ENCODE results near the gene FAM135A. TPM values are rescaled to one million over a fixed set of nuclear protein-coding genes. Genes with fewer than 3 reads are reported as not detected.

The FAM135A gene
- total RNA-seq, 6 donors from 2014 or later, result 13.7 to 57.9 (median 29.2) TPM

GRCh38 chr6:70415660-70416059, 2.4 kb downstream of the FAM135A start:
- H3K4me1 ChIP-seq, result peaks cover 5 to 25% (median 12%) of the 10 kb centered on the region in 4 donors
- ATAC-seq (ENCODE audit: low FRiP score in 2 of 2), result no peak
- no peak overlapping the region for H3K27ac ChIP-seq
- H3K27me3 ChIP-seq, result no peaks in the 10 kb centered on the region
- peaks cover 0 to 15% (median 6%) of the 10 kb centered on the region in 4 donors for H3K36me3 ChIP-seq
- H3K9me3 ChIP-seq, result no peaks in the 10 kb centered on the region
- WGBS, 2 donors, result 81 to 90% methylated on average over 1 of the region's 1 CpG
- DNase-seq, result no peak
- peak overlapping the region in 1 of 4 donors; percentile 88 for H3K4me3 ChIP-seq
- TF ChIP-seq POLR2A (IDR thresholded peaks at IDR 0.05) (no peak), CTCF (IDR thresholded peaks at IDR 0.05) (no peak), EP300 (IDR thresholded peaks at IDR 0.05) (no peak), POLR2AphosphoS5 (IDR thresholded peaks at IDR 0.05) (no peak)

- no peak overlapping the region for H3K27ac ChIP-seq
- WGBS, 2 donors, result 70 to 77% methylated on average over 2 of the region's 2 CpGs
- ATAC-seq (ENCODE audit: low FRiP score in 2 of 2), result no peak
Measured at GRCh38 chr6:70421509-70421908, 8.2 kb downstream of the FAM135A start.

GRCh38 chr6:70423189-70424134, 10.2 kb downstream of the FAM135A start:
- ATAC-seq (ENCODE audit: low FRiP score in 2 of 2), result no peak
- H3K4me1 ChIP-seq, result no peaks in the 10 kb centered on the region
- WGBS, 2 donors, result 93 to 94% methylated on average over 5 of the region's 5 CpGs
- H3K27ac ChIP-seq, result no peak overlapping the region
- no peaks in the 10 kb centered on the region for H3K27me3 ChIP-seq
- no peak overlapping the region for H3K4me3 ChIP-seq
- DNase-seq, result no peak
- no peaks in the 10 kb centered on the region for H3K9me3 ChIP-seq
- no peak for TF ChIP-seq POLR2AphosphoS5 (IDR thresholded peaks at IDR 0.05)
- no peak for TF ChIP-seq EP300 (IDR thresholded peaks at IDR 0.05)
- TF ChIP-seq CTCF (IDR thresholded peaks at IDR 0.05), result no peak
- no peak for TF ChIP-seq POLR2A (IDR thresholded peaks at IDR 0.05)
- peaks cover 0 to 17% (median 7%) of the 10 kb centered on the region in 4 donors for H3K36me3 ChIP-seq

More at GRCh38 chr6:70421509-70421908, 8.2 kb downstream of the FAM135A start:
- no peak for DNase-seq
- no peak overlapping the region for H3K4me3 ChIP-seq
- no peaks in the 10 kb centered on the region for H3K27me3 ChIP-seq
- peaks cover 0 to 15% (median 8%) of the 10 kb centered on the region in 4 donors for H3K36me3 ChIP-seq
- no peaks in the 10 kb centered on the region for H3K9me3 ChIP-seq
- no peak for TF ChIP-seq POLR2AphosphoS5 (IDR thresholded peaks at IDR 0.05)
- no peaks in the 10 kb centered on the region for H3K4me1 ChIP-seq

DNA sequence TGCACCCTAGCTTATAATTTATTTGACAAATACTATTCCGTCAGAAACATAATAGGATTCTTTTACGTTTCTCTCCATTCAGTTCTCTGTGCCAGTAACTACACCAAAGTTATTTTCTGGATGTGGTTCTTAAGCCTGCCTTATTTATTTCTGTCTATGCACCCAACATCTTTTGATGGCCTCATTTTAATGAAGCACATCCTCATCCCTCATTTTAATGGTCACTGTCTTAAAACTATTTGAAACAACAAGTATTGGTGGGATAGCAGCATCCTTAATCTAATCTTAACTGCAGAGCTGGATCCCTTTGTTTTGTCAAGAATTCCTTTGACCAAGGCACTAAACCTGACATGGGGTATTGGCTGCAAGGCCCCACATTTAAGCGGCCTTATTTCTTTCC, 11.0 kb downstream of the FAM135A start:
- no peak overlapping the region for H3K4me3 ChIP-seq
- DNase-seq (no peak), ATAC-seq (ENCODE audit: low FRiP score in 2 of 2) (no peak)
- no peaks in the 10 kb centered on the region for H3K27me3 ChIP-seq
- peaks cover 0 to 19% (median 5%) of the 10 kb centered on the region in 4 donors for H3K36me3 ChIP-seq
- 90 to 97% methylated on average over 3 of the region's 3 CpGs for WGBS, 2 donors
- no peak overlapping the region for H3K27ac ChIP-seq
- no peaks in the 10 kb centered on the region for H3K9me3 ChIP-seq
- no peaks in the 10 kb centered on the region for H3K4me1 ChIP-seq
- TF ChIP-seq POLR2A (IDR thresholded peaks at IDR 0.05) (no peak), POLR2AphosphoS5 (IDR thresholded peaks at IDR 0.05) (no peak), EP300 (IDR thresholded peaks at IDR 0.05) (no peak), CTCF (IDR thresholded peaks at IDR 0.05) (no peak)

- Histone ChIP-seq H3K36me3 (peaks cover 0 to 10% (median 3%) of the 10 kb centered on the region in 4 donors), H3K27ac (no peak overlapping the region), H3K4me3 (no peak overlapping the region), H3K27me3 (no peaks in the 10 kb centered on the region), H3K9me3 (no peaks in the 10 kb centered on the region), H3K4me1 (no peaks in the 10 kb centered on the region)
- ATAC-seq (ENCODE audit: low FRiP score in 2 of 2) (no peak), DNase-seq (no peak)
- no peak for TF ChIP-seq POLR2A (IDR thresholded peaks at IDR 0.05)
- no peak for TF ChIP-seq CTCF (IDR thresholded peaks at IDR 0.05)
- TF ChIP-seq EP300 (IDR thresholded peaks at IDR 0.05), result no peak
- TF ChIP-seq POLR2AphosphoS5 (IDR thresholded peaks at IDR 0.05), result no peak
- whole genome bisulfite sequencing, 2 donors, result 95 to 97% methylated on average over 5 of the region's 5 CpGs
Measured at GRCh38 chr6:70436320-70436719, 23.0 kb downstream of the FAM135A start.

Measured in upper lobe of left lung (tissue), 6 donors.